ENCODE results near the gene E2F2. TPM values are rescaled to one million over a fixed set of nuclear protein-coding genes. Genes with fewer than 3 reads are reported as not detected.

E2F2 gene
- total RNA-seq, 1 experiment from 2014 or later: 16.3 TPM

DNA sequence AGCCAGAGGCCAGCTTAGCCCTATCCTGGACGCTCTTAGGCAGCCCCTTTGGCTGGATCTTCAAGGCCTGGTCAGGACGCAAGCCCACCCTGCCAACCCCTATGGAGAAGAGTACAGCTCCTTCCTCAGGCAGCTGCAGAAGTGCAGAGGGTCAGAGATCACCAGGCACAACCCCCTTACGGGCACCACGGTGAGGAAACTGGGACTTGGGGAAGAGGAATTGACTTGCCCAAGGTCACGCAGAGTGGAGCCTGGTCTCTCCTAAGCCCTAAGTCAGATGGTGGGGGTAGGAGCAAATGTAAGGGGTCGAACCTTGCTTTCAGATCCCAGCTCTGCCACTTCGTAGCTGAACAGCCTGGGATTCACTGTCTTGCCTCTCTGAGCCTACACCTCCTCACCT lies 3.7 kb downstream of the E2F2 start:
- no peaks in the 10 kb centered on the region for H3K9me2 ChIP-seq (ENCODE audit: insufficient read depth)
- H3K79me2 ChIP-seq (ENCODE audit: insufficient read depth, low read length): peaks cover 64% of the 10 kb centered on the region
- peaks cover 46 to 72% of the 10 kb centered on the region in 2 experiments for H3K4me1 ChIP-seq (ENCODE audit: control insufficient read depth in 1 of 2, insufficient read depth in 2 of 2, low read length in 2 of 2)
- intact Hi-C loops (cut with micrococcal nuclease): no loop called here
- H3K4me2 ChIP-seq (ENCODE audit: low read length): peak overlapping the region; percentile 97
- H3K9ac ChIP-seq (ENCODE audit: low read length): no peak overlapping the region
- ChIA-PET POLR2A (interaction anchor here (1.4 to 1.7 kb wide), 5 partner anchors 12 to 156 kb away, joined by 3 to 7 read pairs (median 4); partner anchors contain the start of gene ASAP3), RAD21 (ENCODE audit: low non-redundant PET in 1 of 2, low total read pairs in 2 of 2, uncharacterized antibody in 2 of 2, unreplicated experiment in 2 of 2) (interaction anchor here in 1 of 2 experiments (1.5 kb wide), 1 partner anchor 30 kb away, joined by 7 read pairs; no protein-coding TSS in a partner anchor), CTCF (interaction anchor here (1.4 to 5.3 kb wide), 6 partner anchors 12 to 124 kb away, joined by 4 to 48 read pairs (median 9); no protein-coding TSS in a partner anchor)
- ATAC-seq: no peak
- DNase-seq (ENCODE audit: low read depth, low spot score): no peak
- no peaks in the 10 kb centered on the region for H4K20me1 ChIP-seq (ENCODE audit: insufficient read depth)
- peak overlapping the region in 1 of 2 experiments; percentile 84; a peak in 1 of 4 replicates for H3K4me3 ChIP-seq (replicated peaks in 1 of 2; ENCODE audit: low read depth in 1 of 2, low read length in 2 of 2)
- BruUV-seq (replicated peaks): no TSS peak
- H3K27me3 ChIP-seq (ENCODE audit: insufficient read depth, low read length): no peaks in the 10 kb centered on the region
- H3K36me3 ChIP-seq (ENCODE audit: control insufficient read depth in 1 of 2, insufficient read depth in 2 of 2, low read length in 2 of 2): peaks cover 0 to 9% of the 10 kb centered on the region in 2 experiments; a peak in 1 of 4 replicates
- no peaks in the 10 kb centered on the region for H3K9me3 ChIP-seq (ENCODE audit: control insufficient read depth in 1 of 2, insufficient read depth in 1 of 2, low read depth in 1 of 2, low read length in 2 of 2)
- H2AFZ ChIP-seq (ENCODE audit: low read depth, low read length, poor library complexity, severe bottlenecking): no peak overlapping the region
- H3K27ac ChIP-seq (ENCODE audit: low read depth, low read length): peak overlapping the region; percentile 80
- TF ChIP-seq SRF (IDR thresholded peaks at IDR 0.05; ENCODE audit: low read depth) (no peak), ZNF274 (IDR thresholded peaks at IDR 0.05; ENCODE audit: low read depth, low read length) (no peak), SIN3A (IDR thresholded peaks at IDR 0.05; ENCODE audit: low read depth) (no peak), EZH2phosphoT487 (IDR thresholded peaks at IDR 0.05; ENCODE audit: borderline replicate concordance) (no peak), RAD21 (IDR thresholded peaks at IDR 0.05; ENCODE audit: low read depth) (no peak), EGR1 (IDR thresholded peaks at IDR 0.05; ENCODE audit: low read depth) (no peak), ZFX (IDR thresholded peaks at IDR 0.05) (no peak), JUND (IDR thresholded peaks at IDR 0.05) (no peak), TCF7L2 (IDR thresholded peaks at IDR 0.05; ENCODE audit: borderline replicate concordance, extremely low read depth, insufficient read depth, insufficient read length) (no peak), EZH2 (IDR thresholded peaks at IDR 0.05) (no peak), FOSL1 (IDR thresholded peaks at IDR 0.05; ENCODE audit: low read depth) (no peak), SP1 (IDR thresholded peaks at IDR 0.05; ENCODE audit: low read depth) (no peak), CBX3 (IDR thresholded peaks at IDR 0.05; ENCODE audit: low read depth) (no peak)
- TF ChIP-seq, protein P1, sequence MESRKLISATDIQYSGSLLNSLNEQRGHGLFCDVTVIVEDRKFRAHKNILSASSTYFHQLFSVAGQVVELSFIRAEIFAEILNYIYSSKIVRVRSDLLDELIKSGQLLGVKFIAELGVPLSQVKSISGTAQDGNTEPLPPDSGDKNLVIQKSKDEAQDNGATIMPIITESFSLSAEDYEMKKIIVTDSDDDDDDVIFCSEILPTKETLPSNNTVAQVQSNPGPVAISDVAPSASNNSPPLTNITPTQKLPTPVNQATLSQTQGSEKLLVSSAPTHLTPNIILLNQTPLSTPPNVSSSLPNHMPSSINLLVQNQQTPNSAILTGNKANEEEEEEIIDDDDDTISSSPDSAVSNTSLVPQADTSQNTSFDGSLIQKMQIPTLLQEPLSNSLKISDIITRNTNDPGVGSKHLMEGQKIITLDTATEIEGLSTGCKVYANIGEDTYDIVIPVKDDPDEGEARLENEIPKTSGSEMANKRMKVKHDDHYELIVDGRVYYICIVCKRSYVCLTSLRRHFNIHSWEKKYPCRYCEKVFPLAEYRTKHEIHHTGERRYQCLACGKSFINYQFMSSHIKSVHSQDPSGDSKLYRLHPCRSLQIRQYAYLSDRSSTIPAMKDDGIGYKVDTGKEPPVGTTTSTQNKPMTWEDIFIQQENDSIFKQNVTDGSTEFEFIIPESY (IDR thresholded peaks at IDR 0.05; ENCODE audit: extremely low read depth, insufficient replicate concordance, low read length): no peak
- TF ChIP-seq, protein P2, sequence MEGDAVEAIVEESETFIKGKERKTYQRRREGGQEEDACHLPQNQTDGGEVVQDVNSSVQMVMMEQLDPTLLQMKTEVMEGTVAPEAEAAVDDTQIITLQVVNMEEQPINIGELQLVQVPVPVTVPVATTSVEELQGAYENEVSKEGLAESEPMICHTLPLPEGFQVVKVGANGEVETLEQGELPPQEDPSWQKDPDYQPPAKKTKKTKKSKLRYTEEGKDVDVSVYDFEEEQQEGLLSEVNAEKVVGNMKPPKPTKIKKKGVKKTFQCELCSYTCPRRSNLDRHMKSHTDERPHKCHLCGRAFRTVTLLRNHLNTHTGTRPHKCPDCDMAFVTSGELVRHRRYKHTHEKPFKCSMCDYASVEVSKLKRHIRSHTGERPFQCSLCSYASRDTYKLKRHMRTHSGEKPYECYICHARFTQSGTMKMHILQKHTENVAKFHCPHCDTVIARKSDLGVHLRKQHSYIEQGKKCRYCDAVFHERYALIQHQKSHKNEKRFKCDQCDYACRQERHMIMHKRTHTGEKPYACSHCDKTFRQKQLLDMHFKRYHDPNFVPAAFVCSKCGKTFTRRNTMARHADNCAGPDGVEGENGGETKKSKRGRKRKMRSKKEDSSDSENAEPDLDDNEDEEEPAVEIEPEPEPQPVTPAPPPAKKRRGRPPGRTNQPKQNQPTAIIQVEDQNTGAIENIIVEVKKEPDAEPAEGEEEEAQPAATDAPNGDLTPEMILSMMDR (IDR thresholded peaks at IDR 0.05 in 2 of 3, conservative IDR thresholded peaks at IDR 0.05 in 1 of 3; ENCODE audit: borderline replicate concordance in 1 of 3, insufficient read depth in 1 of 3, low read depth in 2 of 3, low read length in 2 of 3): no peak
- TF ChIP-seq, protein P3, sequence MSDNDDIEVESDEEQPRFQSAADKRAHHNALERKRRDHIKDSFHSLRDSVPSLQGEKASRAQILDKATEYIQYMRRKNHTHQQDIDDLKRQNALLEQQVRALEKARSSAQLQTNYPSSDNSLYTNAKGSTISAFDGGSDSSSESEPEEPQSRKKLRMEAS (IDR thresholded peaks at IDR 0.05): no peak
- TF ChIP-seq, protein P4, sequence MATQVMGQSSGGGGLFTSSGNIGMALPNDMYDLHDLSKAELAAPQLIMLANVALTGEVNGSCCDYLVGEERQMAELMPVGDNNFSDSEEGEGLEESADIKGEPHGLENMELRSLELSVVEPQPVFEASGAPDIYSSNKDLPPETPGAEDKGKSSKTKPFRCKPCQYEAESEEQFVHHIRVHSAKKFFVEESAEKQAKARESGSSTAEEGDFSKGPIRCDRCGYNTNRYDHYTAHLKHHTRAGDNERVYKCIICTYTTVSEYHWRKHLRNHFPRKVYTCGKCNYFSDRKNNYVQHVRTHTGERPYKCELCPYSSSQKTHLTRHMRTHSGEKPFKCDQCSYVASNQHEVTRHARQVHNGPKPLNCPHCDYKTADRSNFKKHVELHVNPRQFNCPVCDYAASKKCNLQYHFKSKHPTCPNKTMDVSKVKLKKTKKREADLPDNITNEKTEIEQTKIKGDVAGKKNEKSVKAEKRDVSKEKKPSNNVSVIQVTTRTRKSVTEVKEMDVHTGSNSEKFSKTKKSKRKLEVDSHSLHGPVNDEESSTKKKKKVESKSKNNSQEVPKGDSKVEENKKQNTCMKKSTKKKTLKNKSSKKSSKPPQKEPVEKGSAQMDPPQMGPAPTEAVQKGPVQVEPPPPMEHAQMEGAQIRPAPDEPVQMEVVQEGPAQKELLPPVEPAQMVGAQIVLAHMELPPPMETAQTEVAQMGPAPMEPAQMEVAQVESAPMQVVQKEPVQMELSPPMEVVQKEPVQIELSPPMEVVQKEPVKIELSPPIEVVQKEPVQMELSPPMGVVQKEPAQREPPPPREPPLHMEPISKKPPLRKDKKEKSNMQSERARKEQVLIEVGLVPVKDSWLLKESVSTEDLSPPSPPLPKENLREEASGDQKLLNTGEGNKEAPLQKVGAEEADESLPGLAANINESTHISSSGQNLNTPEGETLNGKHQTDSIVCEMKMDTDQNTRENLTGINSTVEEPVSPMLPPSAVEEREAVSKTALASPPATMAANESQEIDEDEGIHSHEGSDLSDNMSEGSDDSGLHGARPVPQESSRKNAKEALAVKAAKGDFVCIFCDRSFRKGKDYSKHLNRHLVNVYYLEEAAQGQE (IDR thresholded peaks at IDR 0.05; ENCODE audit: low read depth): no peak

Data from HCT116 (cell line).